Right ventricle myocardium inferior (tissue), 1 donor: ENCODE data around the gene HOXB7. TPM values are rescaled to one million over a fixed set of nuclear protein-coding genes. Genes with fewer than 3 reads are reported as not detected.

Experiments used
- ATAC-seq: fragments of 200-7000 bp; cut with Tn5 transposase; one replicate; pipeline ENCODE4 v1.9.1; 2020; ENCODE audit warnings: mild to moderate bottlenecking, moderate library complexity
- DNase-seq: peaks from one replicate; pipeline ENCODE4 v3.0.0; 2021; ENCODE audit errors: missing footprints
- intact Hi-C: fragments of 100-400 bp; cut with DNase I; formaldehyde crosslinking; loops from one replicate; pipeline ENCODE4 v1.11.0; 2022
- total RNA-seq: library from RNA; stranded (reverse); fragmentation: NEBNext Ultra II Directional; extraction: Animal tissue kit (Norgen Biotek cat#: 25700); gene quantifications from one replicate; pipeline ENCODE4 v1.2.1, GENCODE V29; 2021
- donor health status: DM: no; HTN: yes; CAD: no; lungs with severe emphysema.

The HOXB7 gene
- total RNA-seq, 1 donor from 2014 or later = 0.41 TPM

DNA sequence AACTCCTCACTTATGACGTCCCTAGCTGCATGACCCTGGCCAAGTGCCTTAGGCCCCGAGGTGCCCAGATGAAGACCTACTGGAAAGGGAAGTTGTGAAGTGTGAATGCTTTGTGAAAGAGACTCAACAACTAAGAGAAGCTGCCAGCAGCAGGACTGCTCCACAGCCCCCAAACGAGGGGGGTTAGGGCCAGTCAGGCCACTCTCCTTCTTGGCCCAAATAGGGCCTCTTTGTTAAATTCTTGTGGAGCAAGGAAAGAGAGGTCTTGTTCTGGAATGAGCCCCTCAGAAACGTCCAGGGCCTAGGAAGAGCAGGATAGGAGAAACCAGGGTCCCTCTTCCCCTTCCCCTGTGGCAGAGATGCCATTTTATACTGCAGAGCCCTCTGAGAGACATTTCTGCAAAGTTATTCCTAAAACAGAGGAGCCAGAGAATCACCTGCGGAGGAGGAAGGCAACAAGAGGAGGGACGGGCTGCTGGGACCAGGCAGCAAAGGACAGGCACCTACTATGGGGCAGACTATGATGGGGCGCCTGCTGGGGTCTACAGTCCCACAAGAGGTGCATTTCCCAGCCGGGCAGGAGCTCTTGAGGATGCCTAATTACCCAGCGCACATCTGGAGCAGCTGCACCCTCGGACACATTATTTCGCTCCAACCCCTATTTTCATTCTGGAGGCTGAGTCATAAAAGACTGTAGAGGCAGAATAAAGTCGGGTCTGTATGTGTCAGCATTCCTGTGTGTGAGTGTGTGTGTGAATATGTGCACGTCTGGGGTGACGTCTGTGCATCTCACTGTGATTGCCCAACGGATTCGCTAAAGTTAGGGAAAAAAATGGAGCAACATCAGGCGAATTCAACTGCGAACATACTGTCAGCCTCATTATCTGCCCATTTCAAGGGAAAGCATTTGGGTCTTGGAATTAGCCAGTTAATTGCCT lies 26.8 kb upstream of the HOXB7 start:
- no peak for DNase-seq
- intact Hi-C loops = no loop called here
- ATAC-seq = no peak

DNA sequence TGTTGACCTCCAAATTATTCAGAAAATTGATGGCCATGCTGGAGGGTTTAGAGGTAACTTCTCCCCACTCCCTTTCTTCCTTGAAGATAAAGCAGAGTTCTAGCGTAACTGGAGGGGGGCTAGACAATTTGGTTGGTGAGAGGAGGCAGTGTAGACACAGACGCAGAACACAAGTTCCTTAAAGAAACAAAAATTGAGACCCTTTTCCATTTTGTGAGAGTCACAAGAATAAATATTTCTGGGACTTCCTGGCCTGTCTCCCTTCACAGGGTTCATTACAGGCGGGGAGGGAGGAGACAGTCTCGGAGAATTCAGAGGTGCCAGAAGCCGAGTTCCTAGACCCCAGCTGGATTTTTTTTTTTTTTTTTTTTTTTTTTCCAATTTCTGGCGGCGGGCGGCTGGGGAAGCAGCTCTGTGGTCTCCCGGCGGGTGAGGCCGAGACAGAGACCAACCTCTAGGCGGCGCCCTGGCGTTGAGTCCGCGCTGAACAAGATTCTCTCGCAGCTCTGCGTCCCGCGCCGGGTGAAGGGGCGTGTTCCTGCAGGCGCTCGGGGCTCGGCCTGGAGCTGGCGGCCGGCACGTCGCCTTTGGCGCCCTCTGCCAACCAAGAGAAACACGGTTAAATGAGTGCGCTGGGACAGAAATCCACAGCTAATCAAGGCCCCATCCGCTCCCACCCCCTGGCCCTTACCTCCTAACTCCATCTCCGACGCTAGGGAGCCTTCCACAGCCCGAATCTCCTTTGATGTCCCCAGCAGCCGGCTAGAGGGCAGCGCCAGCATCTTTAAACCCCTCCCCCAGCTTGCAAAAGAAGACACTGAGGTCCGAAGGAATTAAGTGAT lies 25.6 kb upstream of the HOXB7 start:
- DNase-seq (no peak), ATAC-seq (peak; percentile 42)
- intact Hi-C loops = no loop called here

DNA sequence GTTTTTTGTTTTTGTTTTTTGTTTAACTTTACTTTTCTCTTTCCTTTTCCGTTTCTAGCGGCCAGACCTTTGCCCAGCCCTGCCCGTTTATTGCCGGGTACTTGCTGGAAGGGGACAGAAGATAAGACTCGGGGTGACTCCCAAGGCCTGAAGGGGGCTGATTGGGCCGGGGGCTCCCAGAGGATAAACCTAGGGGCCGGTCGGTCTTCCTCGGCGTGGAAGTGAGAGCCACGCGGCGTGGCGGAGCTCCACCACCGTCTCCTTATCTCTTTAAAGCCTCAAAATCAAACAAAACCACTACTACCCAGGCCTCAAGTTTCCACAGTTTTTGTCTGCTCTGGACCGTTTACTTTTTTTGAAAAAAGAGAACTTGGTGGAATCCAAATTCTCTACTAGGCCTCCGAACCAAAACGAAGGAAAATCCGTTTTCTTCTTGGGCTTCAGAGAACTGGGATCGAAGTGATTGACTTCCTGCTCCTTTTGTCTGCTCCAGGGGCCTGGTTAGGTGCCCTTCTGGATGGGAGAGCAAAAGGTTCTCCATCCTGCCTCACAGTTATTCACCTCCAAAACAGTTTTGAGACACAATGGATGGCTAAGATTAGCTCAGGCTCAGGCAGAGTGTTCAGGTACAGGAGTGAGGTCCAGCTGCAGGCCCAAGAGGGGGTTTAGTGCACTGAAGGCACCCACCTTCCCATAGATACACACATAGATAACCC lies 23.8 kb upstream of the HOXB7 start:
- DNase-seq = no peak
- intact Hi-C loops = no loop called here
- ATAC-seq = no peak

DNA sequence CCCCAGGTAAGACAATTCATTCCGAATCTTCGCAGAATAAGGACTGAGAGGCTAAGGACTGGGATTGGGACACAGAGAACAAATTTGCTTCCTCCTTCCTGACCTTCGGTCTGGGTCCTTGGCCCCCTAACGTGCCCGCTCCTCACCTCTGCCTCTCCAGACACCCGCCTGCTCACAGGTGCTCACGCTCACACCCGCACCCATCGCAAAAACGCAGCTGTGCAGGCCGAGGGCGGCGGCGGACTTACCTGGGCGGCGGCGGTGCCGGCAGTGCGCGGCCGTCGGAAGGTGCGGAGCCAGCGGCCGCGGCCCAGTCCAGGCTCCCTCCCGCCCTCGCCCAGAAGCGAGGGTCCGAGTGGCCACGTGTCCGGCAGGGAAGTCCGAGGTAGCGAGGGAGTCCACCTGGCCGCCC lies 22.5 kb upstream of the HOXB7 start:
- ATAC-seq (no peak), DNase-seq (no peak)
- intact Hi-C loops = no loop called here

DNA sequence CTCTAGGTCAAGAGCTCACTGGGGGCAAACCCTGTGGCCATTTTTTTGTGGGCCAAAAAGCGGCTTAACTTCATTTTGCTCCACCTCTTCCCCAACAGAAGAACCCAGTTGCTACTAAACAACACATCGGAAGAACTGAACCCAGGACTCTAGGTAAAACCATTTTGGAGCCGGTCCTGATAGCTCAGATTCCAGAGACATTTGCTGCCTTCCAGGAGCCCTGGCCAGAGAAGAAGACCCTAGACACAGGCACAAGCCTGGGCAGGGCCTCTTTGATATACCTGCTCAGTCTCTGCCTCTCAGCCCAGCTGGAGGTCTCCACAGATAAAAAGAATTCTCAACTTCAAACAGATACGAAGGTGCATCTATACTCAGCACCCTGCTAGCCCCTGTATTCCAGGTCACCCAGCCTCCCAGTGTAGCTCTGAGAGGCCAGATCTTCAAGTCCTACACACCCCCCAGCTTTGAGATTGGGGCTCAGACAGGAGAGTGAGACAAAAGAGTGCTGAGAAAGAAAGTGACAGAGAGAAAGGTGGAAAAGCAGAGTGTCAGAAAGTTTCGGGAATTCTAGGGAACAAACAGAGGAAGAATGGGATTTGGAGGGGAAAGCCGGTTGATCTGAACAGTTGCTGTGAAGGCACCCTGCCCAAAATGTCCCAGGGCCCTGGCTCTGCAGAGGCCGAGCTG lies 21.9 kb upstream of the HOXB7 start:
- intact Hi-C loops = no loop called here
- DNase-seq = no peak
- no peak for ATAC-seq

DNA sequence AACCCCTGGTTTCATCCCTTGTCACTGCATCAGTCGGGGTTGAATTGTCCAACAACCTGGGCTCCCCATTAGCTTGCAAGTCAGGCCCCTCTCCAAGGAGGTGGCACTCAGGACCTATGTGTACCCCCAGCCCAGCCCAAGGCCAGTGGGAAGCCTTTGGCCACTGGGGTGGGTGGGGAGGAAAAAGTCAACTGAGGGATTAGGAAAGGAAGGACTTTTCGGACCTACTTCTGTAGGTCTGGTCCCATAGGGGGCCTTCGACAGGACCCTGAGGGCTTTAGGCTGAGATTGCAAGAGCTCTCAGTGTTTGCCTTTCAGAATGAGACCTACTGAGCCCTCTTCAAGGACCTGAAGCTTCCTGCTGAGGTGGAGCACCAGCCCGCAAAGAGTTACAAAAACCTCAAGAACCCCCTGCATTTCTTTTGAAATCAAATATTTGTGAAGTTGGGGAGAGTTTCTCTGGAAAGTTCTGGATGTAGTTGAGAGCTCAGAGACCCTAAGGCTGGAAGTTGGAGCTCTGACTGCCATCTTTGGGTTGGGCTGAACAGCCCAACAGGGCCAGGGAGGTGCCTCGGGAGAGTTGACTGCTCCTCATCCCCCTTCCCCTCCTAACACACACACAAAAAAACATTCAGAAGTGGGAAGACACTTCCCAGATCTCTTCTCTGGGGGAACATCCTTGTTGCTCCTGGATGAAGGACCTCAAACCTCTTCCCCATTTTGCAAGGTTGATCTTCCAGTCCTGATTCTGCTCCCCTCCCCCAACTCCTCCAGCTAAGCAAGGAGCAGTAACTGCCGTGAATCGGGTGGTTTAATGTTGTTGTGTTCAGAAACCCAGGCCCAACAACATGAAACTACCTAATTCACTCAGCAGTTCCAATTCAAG lies 21.1 kb upstream of the HOXB7 start:
- DNase-seq (no peak), ATAC-seq (no peak)
- intact Hi-C loops = no loop called here

DNA sequence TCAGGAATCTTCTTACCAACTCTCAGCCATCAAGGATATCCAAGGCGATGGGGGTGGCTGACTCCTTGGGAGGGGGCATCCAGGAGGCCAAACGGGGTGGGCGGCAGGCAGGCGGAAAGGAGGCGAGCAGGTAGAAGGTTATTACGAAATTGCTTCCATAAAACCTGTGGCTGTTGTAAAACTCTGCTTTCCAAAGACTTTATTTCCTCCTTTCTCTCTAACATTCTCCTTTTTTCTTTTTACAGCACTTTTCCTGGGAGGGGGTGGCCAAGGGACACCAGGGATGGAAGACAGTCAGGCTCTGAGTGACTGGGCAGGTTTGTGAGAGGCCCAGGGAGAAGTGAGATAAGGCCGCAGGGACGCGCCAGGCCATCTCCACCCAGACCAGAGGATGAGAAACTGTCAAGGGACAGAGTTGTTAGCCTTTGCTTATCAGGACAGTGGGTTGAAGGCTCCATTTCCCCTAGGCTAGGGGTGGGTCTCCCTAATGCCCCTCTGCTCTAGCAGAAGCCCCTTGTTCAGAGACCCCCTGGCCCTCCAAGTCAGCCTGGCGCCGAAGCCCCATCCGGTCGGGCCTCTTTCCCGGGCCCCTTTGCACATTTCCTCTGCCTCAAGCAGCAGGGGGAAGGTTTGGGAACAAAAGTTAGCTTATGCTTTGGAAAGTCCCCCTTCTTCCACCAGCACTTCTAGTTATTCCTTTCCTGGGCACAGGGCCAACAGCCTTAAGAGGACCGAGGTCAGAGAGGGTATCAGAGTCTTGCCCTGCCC lies 20.3 kb upstream of the HOXB7 start:
- ATAC-seq (no peak), DNase-seq (no peak)
- intact Hi-C loops = no loop called here

DNA sequence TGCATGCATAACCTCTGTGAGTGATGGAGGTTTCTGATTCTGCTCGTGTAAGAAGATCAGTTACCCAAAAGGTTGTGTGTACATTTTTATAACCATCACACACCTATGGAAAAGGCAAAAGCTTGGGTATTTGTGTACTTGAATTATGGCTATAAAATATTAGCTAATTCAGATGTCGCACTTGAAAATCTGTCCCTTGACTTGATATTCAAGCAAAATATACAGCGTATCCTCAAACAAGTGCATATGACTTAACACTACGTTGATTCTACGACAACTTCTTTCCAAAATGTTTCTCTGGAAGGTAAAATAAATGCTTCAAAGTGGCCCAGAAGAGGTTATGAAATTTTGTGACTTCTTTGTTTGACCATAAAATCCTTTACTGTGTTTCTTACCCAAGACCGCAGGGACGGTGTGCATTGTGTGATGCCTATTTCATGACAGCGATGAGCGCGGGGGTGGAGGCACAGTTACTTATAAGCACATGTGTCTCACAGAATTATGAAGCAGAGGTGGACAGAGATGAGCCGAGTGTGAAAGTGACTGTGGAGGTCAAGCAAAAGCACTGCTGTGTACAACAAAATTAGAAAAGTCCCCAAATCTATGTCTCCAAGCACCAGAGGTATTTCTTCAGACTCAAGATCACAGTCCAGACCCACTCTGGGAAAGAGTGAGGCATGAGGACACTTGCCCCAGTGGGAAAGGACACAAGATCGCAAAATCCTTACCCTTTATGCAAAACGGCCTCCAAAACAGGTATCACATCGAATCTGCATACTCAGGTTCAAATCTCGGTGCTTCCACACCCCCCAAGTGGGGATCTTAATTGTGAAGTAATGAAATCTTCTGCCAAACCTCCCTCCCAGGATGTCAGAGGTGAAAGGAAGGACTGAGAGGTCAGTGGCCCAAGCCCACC lies 19.4 kb upstream of the HOXB7 start:
- intact Hi-C loops = no loop called here
- ATAC-seq (no peak), DNase-seq (no peak)

DNA sequence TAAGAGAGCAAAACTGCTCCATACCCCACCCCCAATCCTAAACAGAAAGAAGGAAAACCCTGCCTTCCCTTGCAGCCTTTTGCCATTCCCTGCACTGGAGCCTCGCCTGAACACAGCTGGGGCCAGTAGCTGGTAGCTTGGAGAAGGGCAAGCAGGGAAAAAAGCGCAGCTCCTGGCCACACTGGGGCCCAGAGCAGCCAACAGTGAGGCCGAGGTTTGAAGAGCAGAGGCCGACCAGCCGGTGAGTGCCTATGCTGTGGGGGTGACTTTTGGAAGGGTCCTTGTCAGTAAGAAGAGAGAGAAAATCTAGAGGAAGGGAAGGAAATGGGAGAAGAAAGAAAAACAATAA lies 18.6 kb upstream of the HOXB7 start:
- intact Hi-C loops = no loop called here
- DNase-seq = no peak
- ATAC-seq = no peak

DNA sequence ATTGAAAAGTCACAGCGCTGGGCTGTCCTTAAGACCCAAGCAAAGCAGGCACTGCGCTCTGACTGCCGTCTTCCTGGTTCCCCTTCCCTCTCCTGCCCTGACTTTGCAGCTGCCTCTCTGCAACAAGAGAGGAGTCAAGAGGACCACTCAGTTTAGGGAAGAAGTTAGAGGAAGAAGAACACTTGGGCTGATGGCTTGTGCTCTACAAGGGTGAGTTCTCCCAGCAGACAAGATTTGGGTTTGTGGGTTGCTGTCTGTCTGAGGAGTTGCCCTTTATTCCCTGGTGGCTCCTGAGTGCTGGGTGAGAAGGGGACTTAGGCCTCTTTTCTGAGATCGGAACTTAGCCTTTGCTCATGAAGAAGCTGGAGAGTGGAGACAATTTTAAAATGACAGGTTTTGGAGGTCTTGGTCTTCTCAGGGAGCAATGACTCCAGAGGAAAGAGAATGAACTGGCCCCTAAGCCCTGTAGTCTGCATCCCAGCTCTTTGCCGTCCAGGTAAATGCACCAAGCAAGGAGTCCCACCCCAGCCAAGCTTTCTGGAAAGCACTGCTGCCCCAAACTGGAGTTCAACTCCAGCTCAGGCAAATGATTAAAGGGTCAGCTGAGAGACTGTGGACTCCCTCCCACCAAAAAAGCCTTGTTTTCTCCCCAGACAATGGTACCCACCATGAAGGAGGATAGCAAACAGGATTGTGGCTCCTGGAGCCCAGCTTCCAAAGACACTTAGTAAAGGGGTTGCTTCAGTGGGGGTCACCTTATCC lies 18.0 kb upstream of the HOXB7 start:
- intact Hi-C loops = no loop called here
- ATAC-seq (no peak), DNase-seq (no peak)

DNA sequence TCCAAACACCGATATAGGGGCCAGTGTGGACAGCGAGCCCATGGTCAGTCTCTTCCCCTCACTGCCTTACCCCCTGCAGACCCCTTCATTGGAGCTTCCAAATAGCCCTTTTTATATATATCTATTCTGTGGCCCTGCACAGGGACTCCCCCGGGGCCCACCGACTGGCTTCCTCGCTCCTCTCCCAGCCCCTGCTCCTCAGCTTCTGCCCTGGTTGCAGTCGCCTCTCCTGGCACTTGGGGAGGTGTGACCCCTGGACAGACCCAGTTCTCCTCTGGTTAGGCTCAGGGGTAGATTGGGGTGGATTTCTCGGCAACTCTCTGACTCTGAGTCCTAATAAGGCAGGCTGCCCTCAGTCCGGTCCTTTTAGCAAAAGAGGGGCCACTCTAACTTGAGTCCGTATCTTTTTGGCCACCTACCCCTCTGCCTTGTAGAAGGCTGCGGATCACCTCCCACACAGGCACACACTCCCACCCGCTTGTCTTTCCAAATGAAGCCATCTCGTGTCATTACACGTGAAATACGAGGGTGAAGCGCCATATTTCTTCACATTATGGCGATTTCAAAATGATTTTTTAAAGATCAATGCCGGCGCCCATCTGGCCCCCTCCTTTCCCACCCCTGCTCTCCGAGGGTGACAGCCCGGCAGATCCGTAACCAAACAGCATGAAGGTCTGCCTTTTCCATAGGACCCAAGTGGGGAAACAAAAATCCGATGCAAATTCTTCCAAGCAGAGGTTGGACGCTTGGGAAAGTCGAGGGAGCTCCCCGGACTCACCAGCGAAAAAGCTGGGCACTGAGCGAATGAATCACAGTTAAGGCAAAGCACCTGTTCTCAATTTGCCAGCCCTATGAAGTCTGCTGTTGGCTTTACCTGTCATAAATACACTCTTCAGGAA lies 17.1 kb upstream of the HOXB7 start:
- no peak for ATAC-seq
- no peak for DNase-seq
- intact Hi-C loops = no loop called here

DNA sequence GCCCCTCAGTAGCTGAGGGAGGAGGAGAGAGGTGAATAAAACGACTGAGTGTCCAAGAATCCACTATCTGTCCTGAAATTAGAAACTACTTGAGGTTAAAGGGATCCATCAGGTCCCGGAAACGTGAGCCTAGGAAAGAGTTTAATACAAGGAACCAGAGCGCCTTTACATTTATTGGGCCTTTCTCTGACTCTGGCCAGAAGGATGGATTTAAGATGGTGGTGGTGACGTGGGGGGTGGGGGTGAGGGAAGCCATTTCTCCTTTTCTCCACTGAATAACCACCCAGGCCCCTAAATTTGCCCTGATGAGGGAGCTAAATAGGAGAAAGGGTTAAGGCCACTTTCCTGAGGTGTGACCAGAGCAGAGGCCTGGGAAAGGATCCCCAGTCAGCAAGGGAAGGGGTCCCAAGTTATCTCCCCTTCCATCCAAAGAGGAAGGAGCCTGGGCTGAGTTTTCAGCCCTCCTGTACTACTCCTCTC lies 16.3 kb upstream of the HOXB7 start:
- intact Hi-C loops = no loop called here
- no peak for ATAC-seq
- no peak for DNase-seq

DNA sequence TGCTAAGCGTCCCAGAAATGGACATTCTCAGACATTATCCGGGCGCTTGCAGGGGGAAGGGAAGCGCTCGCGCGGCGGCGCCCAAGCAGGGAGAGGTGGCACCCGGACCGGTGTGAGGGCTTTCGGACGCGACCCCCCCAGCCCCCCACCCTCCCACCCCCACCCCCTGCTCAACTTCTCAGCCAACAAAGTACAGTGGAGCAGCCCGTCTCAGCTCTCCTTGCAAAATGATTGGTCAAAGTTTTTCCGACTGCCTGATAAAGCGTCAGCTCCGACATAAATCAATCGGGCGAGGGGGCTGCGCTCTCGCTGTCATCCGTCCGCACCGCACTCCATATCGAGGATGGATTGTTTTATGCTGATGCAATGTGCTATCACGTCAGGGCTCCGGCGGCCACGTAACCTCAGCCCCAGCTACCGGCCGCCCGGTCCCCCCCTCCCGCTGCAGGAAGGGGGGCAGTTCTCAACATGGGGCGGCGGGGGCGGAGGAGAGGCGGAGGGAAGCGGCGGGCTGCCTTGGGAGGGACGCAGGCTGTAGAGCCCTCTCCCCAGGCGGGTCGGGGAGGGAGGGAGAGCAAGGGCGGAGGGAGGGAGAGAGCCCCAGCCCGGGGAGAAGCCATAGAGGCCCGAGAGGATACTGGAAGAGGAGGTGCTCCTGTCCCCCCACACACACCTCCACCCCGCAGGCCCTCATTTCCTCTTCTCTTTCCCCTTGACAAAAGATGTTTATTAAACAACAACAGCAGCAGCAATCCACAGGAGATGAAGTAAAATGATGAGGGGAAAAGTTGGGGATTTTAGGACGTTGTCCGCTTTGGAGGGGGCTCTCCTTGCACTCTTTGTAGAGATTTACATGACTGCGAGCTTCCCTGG lies 15.7 kb upstream of the HOXB7 start, which contains the start of gene HOXB9:
TSS of gene HOXB9 (minus strand) at position 114 of the 873 bp plus-strand sequence. CDS start at position 25, 89 bp downstream.
- DNase-seq (no peak), ATAC-seq (no peak)
- intact Hi-C loops = no loop called here
